Endothelial cell of umbilical vein (primary cell): ENCODE results near the gene AARS2. TPM values are rescaled to one million over a fixed set of nuclear protein-coding genes. Genes with fewer than 3 reads are reported as not detected.

Source experiments
- BruUV-seq: library from RNA; stranded (reverse); fragments of 400-500 nt; replicated peaks from 2 replicates; lab custom pipeline; 2021; lab: Mats Ljungman, UMichigan
- CTCF ChIA-PET: fragments of 300-600, 350-600 bp; sonication (Branson Sonifier 250); formaldehyde crosslinking; loops from one replicate; lab custom pipeline; 2021; ENCODE audit warnings: antibody characterized with exemption, inconsistent platforms; lab: Charles Lee
- POLR2A ChIA-PET: fragments of 300-600, 350-600 bp; sonication (Branson Sonifier 250); formaldehyde crosslinking; loops from one replicate; lab custom pipeline; 2021; ENCODE audit warnings: antibody characterized with exemption, inconsistent platforms; lab: Charles Lee
- DNase-seq: peaks from one replicate; pipeline ENCODE4 v3.0.0-alpha.2; 2011; ENCODE audit warnings: low read depth, low spot score
- FAIRE-seq: peaks from 2 replicates; lab custom pipeline; 2011; peaks lifted over from hg19 to GRCh38; lab: Jason Lieb, UNC
- H2AFZ ChIP-seq: 2 replicates; pipeline ENCODE4 v1.6.0; 2012; ENCODE audit warnings: low read depth, low read length, control low read depth, inconsistent platforms
- H3K27ac ChIP-seq: 2 replicates; pipeline ENCODE4 v1.5.1; 2011; ENCODE audit warnings: low read depth, mild to moderate bottlenecking, control low read depth, low read length, moderate library complexity; ENCODE audit not compliant: insufficient read depth
- H3K27me3 ChIP-seq, 2 experiments: 2 replicates each; pipeline versions ENCODE4 v1.6.0 to v1.6.1; 2011; ENCODE audit warnings: low read length in 2 of 2, mixed read lengths in 1 of 2; ENCODE audit not compliant: control insufficient read depth in 2 of 2, insufficient read depth in 2 of 2
- H3K36me3 ChIP-seq, 2 experiments: 2 replicates in 1 of 2; 3 replicates in 1 of 2; pipeline ENCODE4 v1.5.1; 2011; ENCODE audit warnings: low read length in 2 of 2, mild to moderate bottlenecking in 1 of 2, moderate library complexity in 1 of 2; ENCODE audit not compliant: control insufficient read depth in 2 of 2, insufficient read depth in 2 of 2; ENCODE audit errors: extremely low read depth in 1 of 2
- H3K4me1 ChIP-seq: 3 replicates; pipeline ENCODE4 v1.5.1; 2011; ENCODE audit warnings: mild to moderate bottlenecking, low read length; ENCODE audit not compliant: control insufficient read depth, insufficient read depth; ENCODE audit errors: extremely low read depth
- H3K4me2 ChIP-seq: 2 replicates; pipeline ENCODE4 v1.6.1; 2011; ENCODE audit warnings: low read length, control low read depth, mixed read lengths; ENCODE audit not compliant: insufficient read depth
- H3K4me3 ChIP-seq, 3 experiments: fragments of 200-600 bp in 1 of 3; sonication (generic), shearing (Covaris generic) in 1 of 3; replicated peaks in 1 of 3; 2 replicates each; pipeline ENCODE4 v1.5.1; 2011 to 2016; ENCODE audit warnings: control low read depth in 3 of 3, low read length in 3 of 3, mild to moderate bottlenecking in 2 of 3, inconsistent platforms in 1 of 3, low read depth in 1 of 3, moderate library complexity in 1 of 3; ENCODE audit not compliant: insufficient read depth in 1 of 3
- H3K79me2 ChIP-seq: 2 replicates; pipeline ENCODE4 v1.6.0; 2012; ENCODE audit warnings: low read length, inconsistent platforms; ENCODE audit not compliant: control insufficient read depth, insufficient read depth
- H3K9ac ChIP-seq: replicated peaks from 2 replicates; pipeline ENCODE3; 2011; ENCODE audit warnings: low read length, control low read depth; ENCODE audit not compliant: insufficient read depth; ENCODE audit errors: extremely low read depth
- H3K9me1 ChIP-seq: replicated peaks from 3 replicates; pipeline ENCODE4 v1.6.0; 2011; ENCODE audit warnings: mild to moderate bottlenecking, low read length; ENCODE audit not compliant: control insufficient read depth, insufficient read depth; ENCODE audit errors: extremely low read depth
- H3K9me3 ChIP-seq: replicated peaks from 2 replicates; pipeline ENCODE4 v1.5.1; 2012; ENCODE audit warnings: low read length, inconsistent platforms; ENCODE audit not compliant: control insufficient read depth, insufficient read depth
- H4K20me1 ChIP-seq: replicated peaks from 2 replicates; pipeline ENCODE3; 2011; ENCODE audit warnings: mild to moderate bottlenecking, low read length; ENCODE audit not compliant: control insufficient read depth, insufficient read depth; ENCODE audit errors: extremely low read depth
- EZH2 ChIP-seq: IDR thresholded peaks from 2 replicates; pipeline ENCODE4 v1.6.1; 2012; ENCODE audit warnings: borderline replicate concordance, low read depth, mild to moderate bottlenecking, moderate library complexity, low read length, inconsistent platforms; ENCODE audit not compliant: severe bottlenecking
- FOS ChIP-seq: IDR thresholded peaks from 2 replicates; pipeline ENCODE4 v1.6.1; 2011; ENCODE audit warnings: mild to moderate bottlenecking, low read length, moderate library complexity, borderline replicate concordance; ENCODE audit not compliant: insufficient read depth
- GATA2 ChIP-seq: IDR thresholded peaks from 2 replicates; pipeline ENCODE4 v1.7.0; 2011; ENCODE audit warnings: low read depth, mild to moderate bottlenecking, moderate library complexity, mixed read lengths, low read length; ENCODE audit not compliant: insufficient read length, insufficient read depth
- JUN ChIP-seq: IDR thresholded peaks from 2 replicates; pipeline ENCODE4 v1.6.1; 2011; ENCODE audit warnings: borderline replicate concordance, low read depth; ENCODE audit not compliant: insufficient read length, insufficient read depth
- MAX ChIP-seq: IDR thresholded peaks from 2 replicates; pipeline ENCODE4 v1.6.1; 2011; ENCODE audit not compliant: insufficient read depth, insufficient read length
- MYC ChIP-seq: IDR thresholded peaks from one replicate; pipeline ENCODE4 v1.6.1; 2011; ENCODE audit warnings: mild to moderate bottlenecking, low read depth, low read length
- POLR2A ChIP-seq: IDR thresholded peaks from 2 replicates; pipeline ENCODE4 v1.6.1; 2012; ENCODE audit warnings: low read depth, mild to moderate bottlenecking, control low read depth, low read length
- POLR2AphosphoS5 ChIP-seq: IDR thresholded peaks from 2 replicates; pipeline ENCODE4 v1.6.1; 2012; ENCODE audit warnings: low read depth, mild to moderate bottlenecking, control low read depth, low read length, moderate library complexity; ENCODE audit not compliant: insufficient read depth
- dilution Hi-C: fragments of 300-500 bp; cut with MboI; formaldehyde crosslinking; loops from one replicate; pipeline ENCODE4 v1.15.0; 2019; ENCODE audit warnings: low sequenced_read_pairs; ENCODE audit not compliant: extremely low pct_ligation_motif_present
- intact Hi-C: fragments of 100-400 bp; cut with micrococcal nuclease; formaldehyde crosslinking; loops from one replicate; pipeline ENCODE4 v1.10.0; 2022
- polyA plus RNA-seq, 4 experiments: library from polyadenylated mRNA; depleted of rRNA in 3 of 4; stranded (reverse) in 3 of 4; unstranded in 1 of 4; fragments of >200 nt; gene quantifications; 2 replicates each; pipeline versions ENCODE4 v1.2.1 to v1.2.3, GENCODE V29; 2011 to 2012; ENCODE audit warnings: missing spikeins in 1 of 4
- total RNA-seq: library from RNA; stranded (reverse); gene quantifications from 2 replicates; pipeline ENCODE4 v1.2.3, GENCODE V29; 2021
- TF ChIP-seq, protein P1 (sequence below), 2 donors: IDR thresholded peaks; 1 replicate in 1 of 2; 2 replicates in 1 of 2; pipeline ENCODE4 v1.5.1; 2011; ENCODE audit warnings: low read length in 2 of 2, mild to moderate bottlenecking in 2 of 2, moderate library complexity in 2 of 2, control low read depth in 1 of 2, inconsistent platforms in 1 of 2, low read depth in 1 of 2; ENCODE audit not compliant: insufficient read depth in 1 of 2; ENCODE audit errors: extremely low read depth in 1 of 2

The AARS2 gene
- total and polyA plus RNA-seq, 2 donors (not counting 3 experiments of a cell fraction or from before 2014, with no cell fraction given): 8.3 to 17.9 TPM

- no peak overlapping the region for H2AFZ ChIP-seq
- no peak overlapping the region for H3K9ac ChIP-seq
- H3K4me2 ChIP-seq: no peak overlapping the region
- no peak overlapping the region for H3K4me3 ChIP-seq
- H3K27me3 ChIP-seq: peaks cover 6% of the 10 kb centered on the region in 2 experiments
- FAIRE-seq (no peak), DNase-seq (no peak)
- no peaks in the 10 kb centered on the region for H3K4me1 ChIP-seq
- intact Hi-C loops (no loop called here), dilution Hi-C loops (no loop called here)
- no peaks in the 10 kb centered on the region for H3K36me3 ChIP-seq
- BruUV-seq: no TSS peak
- TF ChIP-seq JUN: no peak
- no peak for TF ChIP-seq FOS
- TF ChIP-seq MYC: no peak
- TF ChIP-seq, protein P1, sequence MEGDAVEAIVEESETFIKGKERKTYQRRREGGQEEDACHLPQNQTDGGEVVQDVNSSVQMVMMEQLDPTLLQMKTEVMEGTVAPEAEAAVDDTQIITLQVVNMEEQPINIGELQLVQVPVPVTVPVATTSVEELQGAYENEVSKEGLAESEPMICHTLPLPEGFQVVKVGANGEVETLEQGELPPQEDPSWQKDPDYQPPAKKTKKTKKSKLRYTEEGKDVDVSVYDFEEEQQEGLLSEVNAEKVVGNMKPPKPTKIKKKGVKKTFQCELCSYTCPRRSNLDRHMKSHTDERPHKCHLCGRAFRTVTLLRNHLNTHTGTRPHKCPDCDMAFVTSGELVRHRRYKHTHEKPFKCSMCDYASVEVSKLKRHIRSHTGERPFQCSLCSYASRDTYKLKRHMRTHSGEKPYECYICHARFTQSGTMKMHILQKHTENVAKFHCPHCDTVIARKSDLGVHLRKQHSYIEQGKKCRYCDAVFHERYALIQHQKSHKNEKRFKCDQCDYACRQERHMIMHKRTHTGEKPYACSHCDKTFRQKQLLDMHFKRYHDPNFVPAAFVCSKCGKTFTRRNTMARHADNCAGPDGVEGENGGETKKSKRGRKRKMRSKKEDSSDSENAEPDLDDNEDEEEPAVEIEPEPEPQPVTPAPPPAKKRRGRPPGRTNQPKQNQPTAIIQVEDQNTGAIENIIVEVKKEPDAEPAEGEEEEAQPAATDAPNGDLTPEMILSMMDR (IDR thresholded peaks at IDR 0.05; ENCODE audit: extremely low read depth in 1 of 2, insufficient read depth in 1 of 2, low read depth in 1 of 2, low read length in 2 of 2): no peak
- no peak for TF ChIP-seq POLR2A
- TF ChIP-seq POLR2AphosphoS5: no peak
- TF ChIP-seq GATA2: no peak
- TF ChIP-seq MAX: no peak
- TF ChIP-seq EZH2: no peak
- no peaks in the 10 kb centered on the region for H3K9me1 ChIP-seq
- H4K20me1 ChIP-seq: no peaks in the 10 kb centered on the region
- CTCF ChIA-PET: interaction anchor here (1.1 kb wide), 1 partner anchor 57 kb away, joined by 3 read pairs; no protein-coding TSS in a partner anchor
- H3K9me3 ChIP-seq: no peaks in the 10 kb centered on the region
- POLR2A ChIA-PET: no interaction called here
- no peaks in the 10 kb centered on the region for H3K79me2 ChIP-seq
- H3K27ac ChIP-seq: no peak overlapping the region
Observed at GRCh38 chr6:44361947-44362346, 48.8 kb upstream of the AARS2 start.
